Epidermal melanocyte (primary cell): ENCODE measurements around the gene EXOC3.

ENCODE experiments used
- DNase-seq: peaks from one replicate; pipeline ENCODE4 v3.0.0; 2011; ENCODE audit warnings: low spot score; ENCODE audit not compliant: insufficient read length

Gene EXOC3

GRCh38 chr5:456351-457194 is 13.6 kb downstream of the EXOC3 start:
- DNase-seq: no peak

- DNase-seq: no peak
Observed at GRCh38 chr5:457195-457961, 14.4 kb downstream of the EXOC3 start.

DNA sequence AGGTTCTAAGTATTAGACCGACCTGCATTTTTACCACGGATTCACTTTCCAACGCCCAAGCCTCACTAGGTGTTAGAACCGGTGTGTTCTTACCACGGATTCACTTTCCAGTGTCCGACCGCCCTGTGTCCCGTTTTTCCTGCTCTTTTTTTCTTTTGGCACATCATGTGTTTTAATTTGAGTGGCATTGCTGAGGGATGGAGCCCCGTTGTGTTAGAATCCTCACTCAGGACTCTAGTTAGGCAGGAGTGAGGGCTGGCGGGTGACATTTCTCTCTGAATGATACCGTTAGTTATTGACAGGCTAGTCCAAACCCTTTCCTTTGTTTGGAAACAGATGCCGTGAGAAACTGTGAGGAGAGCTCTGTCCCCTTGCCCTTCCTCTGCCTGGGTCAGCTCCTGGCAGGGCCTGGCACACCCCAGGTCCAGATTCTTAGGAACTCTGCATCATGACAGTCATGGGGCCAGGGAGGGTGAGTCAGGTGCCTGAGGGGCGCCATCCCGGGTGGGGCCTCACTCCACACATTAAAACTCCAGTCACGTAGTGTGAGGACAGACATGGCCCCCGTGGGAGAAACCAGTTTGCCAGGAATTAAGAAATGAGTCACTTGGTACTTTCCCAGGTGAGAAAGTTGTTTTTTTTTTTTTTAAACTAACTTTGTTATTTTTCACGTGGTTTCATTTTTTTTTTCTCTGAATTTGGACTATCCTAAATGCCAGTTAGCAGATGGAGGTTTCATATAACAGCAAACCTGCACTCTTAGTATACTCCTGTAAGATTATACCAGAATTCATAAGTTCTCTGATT is 15.8 kb downstream of the EXOC3 start:
- no peak for DNase-seq

GRCh38 chr5:459562-460272 is 16.7 kb downstream of the EXOC3 start:
- no peak for DNase-seq

DNA sequence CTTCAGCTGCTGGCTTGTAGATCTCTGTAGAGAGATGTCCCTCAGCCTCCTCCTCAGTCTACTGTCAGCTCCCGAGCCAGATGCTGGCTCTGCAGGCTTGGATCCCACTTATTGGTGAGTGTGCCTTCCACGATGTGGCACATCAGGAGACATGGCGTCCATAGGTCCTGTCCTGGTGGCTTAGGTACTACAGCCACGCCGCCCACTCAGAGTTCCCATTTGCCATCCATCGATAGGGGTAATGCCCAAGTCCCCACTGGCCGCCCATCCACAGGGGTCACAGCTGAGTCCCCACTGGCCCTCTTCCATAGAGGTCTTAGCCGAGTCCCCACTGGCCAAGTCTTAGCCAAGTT is 17.3 kb downstream of the EXOC3 start:
- no peak for DNase-seq

DNA sequence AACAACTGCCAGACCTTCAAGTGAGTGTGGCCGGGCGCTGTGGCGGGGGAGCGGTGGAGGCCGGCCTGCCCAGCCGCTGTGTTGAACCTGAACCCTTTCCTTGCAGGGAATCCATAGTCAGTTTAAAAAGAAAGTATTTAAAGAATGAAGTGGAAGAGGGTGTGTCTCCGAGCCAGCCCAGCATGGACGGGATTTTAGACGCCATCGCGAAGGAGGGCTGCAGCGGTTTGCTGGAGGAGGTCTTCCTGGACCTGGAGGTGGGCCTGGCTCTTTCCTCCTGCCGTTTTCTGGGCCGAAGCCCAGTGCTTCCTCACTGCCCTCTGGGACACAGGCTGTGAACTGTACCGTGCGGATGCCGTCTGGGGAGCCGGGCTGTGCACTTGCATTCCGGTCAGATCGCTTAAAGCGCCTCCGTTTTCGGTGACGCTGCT is 19.1 kb downstream of the EXOC3 start:
- DNase-seq: no peak

GRCh38 chr5:463301-463700 is 20.3 kb downstream of the EXOC3 start:
- no peak for DNase-seq

GRCh38 chr5:463952-464351 is 21.0 kb downstream of the EXOC3 start:
- no peak for DNase-seq

- DNase-seq: no peak
Observed at GRCh38 chr5:464446-464842, 21.5 kb downstream of the EXOC3 start.

DNA sequence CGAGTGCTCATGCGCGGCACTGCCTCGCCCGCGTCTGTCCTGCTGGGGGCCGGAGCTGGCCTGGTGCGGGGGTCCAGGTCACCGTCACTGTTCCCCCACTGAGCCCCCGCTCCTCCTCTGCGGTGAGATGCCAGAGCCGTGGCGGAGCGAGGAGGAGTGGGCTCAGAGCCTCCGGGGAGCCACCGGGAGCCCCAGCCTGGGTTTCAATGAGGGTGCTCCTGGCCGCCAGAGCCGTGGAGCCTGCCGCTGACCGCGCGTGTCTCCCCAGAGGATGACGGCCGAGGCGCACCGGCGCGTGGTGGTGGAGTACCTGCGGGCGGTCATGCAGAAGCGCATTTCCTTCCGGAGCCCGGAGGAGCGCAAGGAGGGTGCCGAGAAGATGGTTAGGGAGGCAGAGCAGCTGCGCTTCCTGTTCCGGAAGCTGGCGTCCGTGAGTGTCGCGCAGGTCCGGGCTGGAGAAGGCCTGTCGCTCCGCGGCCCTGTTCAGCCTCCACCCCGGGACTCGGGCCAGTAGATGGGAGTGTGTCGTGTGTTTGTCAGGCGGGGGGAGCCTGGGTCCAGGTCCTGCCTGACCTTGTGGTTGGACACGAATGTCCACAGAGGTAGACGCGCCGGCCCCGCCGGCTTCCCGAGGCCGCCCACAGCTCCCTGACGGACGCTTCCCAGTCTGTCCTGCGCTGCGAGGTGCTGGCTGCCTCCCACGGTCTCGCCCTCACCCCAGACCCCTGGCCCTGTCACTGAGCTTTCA is 22.0 kb downstream of the EXOC3 start:
- DNase-seq: no peak

DNA sequence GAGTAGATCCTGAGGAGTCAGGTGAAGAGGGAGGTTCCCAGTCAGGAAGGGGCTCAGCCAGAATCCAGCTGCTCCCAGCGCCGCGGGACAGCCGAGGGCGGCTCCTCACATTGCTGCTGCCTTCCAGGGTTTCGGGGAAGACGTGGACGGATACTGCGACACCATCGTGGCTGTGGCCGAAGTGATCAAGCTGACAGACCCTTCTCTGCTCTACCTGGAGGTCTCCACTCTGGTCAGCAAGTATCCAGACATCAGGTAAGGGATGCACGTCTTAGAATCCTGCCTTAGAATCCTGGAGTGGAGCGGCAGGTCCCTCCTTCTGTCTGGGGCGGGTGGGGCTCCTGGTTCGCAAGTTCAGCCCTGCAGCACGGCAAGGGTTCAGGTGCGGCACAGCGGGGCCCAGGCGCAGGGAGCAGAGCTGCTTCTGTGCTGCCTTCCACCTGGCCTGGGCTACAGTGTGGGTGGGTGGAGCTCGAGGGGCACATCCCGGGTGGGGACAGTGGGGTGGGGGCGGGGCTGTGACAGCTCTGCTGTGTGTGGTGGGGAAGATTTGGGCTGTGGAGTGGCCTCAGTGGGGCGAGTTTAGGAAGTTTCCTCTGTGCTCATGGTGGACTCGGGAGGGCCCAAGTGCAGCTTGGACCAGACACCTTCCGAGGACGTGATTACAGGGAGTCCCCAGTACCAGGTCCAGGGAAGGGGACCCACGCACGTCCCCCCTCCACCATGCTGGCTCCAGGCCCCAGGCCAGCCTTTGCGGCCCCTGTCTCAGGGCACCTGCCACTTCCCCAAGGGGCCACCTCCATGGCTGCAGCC is 22.8 kb downstream of the EXOC3 start:
- DNase-seq: no peak

DNA sequence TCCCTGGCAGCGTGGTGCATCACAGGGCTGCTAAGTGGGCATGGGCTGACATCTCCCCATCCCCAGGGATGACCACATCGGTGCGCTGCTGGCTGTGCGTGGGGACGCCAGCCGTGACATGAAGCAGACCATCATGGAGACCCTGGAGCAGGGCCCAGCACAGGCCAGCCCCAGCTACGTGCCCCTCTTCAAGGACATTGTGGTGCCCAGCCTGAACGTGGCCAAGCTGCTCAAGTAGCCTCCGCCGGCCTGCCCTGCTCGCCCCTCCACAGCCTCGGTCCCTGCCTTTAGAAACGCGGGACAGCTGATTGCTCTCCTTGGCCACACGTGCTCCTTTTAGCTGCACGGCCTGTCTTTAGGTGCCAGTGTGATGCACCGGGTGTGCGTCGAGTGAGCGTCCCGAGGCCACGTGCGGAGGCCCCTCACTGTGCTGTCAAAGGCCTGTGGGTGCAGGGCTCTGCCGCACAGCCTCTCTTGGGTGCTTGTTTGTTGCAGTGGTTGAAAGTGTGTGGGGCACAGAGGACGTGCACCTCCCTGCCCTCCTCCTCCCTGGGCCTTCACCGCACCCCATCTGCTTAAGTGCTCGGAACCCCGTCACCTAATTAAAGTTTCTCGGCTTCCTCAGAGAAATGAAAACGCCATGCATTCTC is 23.8 kb downstream of the EXOC3 start:
- no peak for DNase-seq

DNA sequence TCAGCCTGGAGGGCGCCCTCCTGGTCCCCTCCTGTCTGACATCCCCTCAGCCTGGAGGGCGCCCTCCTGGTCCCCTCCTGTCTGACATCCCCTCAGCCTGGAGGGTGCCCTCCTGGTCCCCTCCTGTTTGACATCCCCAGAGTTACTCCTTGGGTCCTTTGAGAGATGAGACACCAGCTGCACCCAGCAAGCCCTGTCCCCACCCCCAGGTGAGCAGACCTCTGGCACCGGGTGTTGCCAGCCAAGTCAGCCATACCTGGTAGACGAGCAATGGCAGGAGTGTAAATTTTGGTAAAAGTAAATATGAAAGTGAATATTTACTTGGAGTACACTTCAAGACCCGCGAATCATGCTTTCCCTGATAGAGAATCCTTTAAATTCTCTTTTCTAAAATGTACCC is 25.4 kb downstream of the EXOC3 start:
- DNase-seq: no peak

DNA sequence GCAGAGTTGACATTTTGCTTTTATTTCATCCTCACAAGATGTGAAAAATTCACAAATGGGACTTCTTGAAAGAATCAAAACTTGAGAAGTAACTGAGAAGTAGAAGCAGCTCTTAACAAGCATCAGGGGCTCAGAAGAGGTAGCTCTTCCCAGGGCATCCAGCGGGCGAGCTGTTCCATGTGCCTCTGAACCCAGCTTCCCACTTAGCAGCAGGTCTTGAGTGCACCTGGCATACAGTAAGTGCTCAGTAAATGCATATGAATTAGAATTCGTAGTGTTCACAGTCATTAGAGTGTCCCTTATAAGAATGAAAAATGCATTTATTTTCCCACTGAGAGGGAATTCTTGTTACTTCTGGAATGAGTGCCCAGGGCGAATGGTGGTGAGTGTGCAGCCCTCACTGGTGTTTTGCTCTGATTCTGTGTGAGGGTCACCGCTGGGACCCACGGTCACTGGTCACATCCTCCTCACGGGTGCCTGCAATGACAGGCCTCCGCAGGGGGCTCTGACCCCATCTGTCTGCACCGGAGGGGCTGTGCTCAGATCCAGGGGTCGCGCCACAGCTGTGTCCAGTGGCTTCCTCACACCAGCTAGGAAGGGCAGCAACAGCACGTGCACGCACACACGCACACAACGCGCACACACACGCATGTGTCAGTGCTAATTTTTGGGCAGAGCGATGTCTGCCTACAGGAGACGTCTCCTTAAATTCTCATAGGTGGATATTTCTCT is 26.9 kb downstream of the EXOC3 start:
- no peak for DNase-seq

GRCh38 chr5:470961-471749 is 28.2 kb downstream of the EXOC3 start:
- no peak for DNase-seq

GRCh38 chr5:471750-472058 is 28.7 kb downstream of the EXOC3 start:
- no peak for DNase-seq

- DNase-seq: no peak
Observed at GRCh38 chr5:472076-472655, 29.2 kb downstream of the EXOC3 start.
